Pancreas (tissue), 10 donors: ENCODE measurements around the gene SFXN5. TPM values are rescaled to one million over a fixed set of nuclear protein-coding genes. Genes with fewer than 3 reads are reported as not detected.

Source experiments
- ATAC-seq, 4 donors: fragments of 200-7000 bp; cut with Tn5 transposase; one replicate each; pipeline versions ENCODE4 v1.8.0 to v1.9.1; 2020; ENCODE audit warnings: mild to moderate bottlenecking in 4 of 4, moderate library complexity in 4 of 4
- DNase-seq, 6 donors: peaks; one replicate each; pipeline ENCODE4 v3.0.0-alpha.2; 2020
- FAIRE-seq: peaks from 2 replicates; lab custom pipeline; 2012; peaks lifted over from hg19 to GRCh38; lab: Jason Lieb, UNC
- H3K27ac ChIP-seq, 4 donors: fragments of 200-600 bp; sonication (generic); 1 replicate in 3 of 4; 2 replicates in 1 of 4; pipeline versions ENCODE4 v1.5.0 to v1.8.0; 2020
- H3K27me3 ChIP-seq, 4 donors: fragments of 200-600 bp; one replicate each; pipeline ENCODE4 v1.8.0; 2021
- H3K36me3 ChIP-seq, 3 donors: fragments of 200-600 bp; sonication (generic) in 1 of 3; one replicate each; pipeline versions ENCODE4 v1.5.0 to v1.8.0; 2020 to 2021
- H3K4me1 ChIP-seq, 3 donors: fragments of 200-600 bp; one replicate each; pipeline ENCODE4 v1.8.0; 2021
- H3K4me3 ChIP-seq, 4 donors: fragments of 200-600 bp; sonication (generic) in 2 of 4; one replicate each; pipeline versions ENCODE4 v1.5.0 to v1.8.0; 2020 to 2021
- H3K9me3 ChIP-seq, 4 donors: fragments of 200-600 bp; one replicate each; pipeline ENCODE4 v1.8.0; 2021
- CTCF ChIP-seq, 4 donors: fragments of 200-600 bp; sonication (generic) in 3 of 4; IDR thresholded peaks; one replicate each; pipeline versions ENCODE4 v1.5.0 to v1.8.0; 2021; ENCODE audit warnings: antibody characterized with exemption in 4 of 4
- WGBS, 2 donors: extraction: QIAGEN DNeasy Blood & Tissue Kit; methylation state at CpG; one replicate each; pipeline ENCODE4 v1.1.7; 2013; 5-methylcytosine and 5-hydroxymethylcytosine counted together
- intact Hi-C, 3 donors: fragments of 100-400 bp; cut with DNase I; formaldehyde crosslinking; loops; one replicate each; pipeline versions ENCODE4 v1.11.1 to v1.14.2; 2022
- polyA plus RNA-seq, 2 donors: library from polyadenylated mRNA; stranded (reverse); fragments of 200-250 nt; gene quantifications; one replicate each; pipeline ENCODE4 v1.2.3, GENCODE V29; 2013
- total RNA-seq, 6 donors: library from RNA; stranded (reverse); fragmentation: NEBNext Ultra II Directional in 4 of 6; extraction: Animal tissue kit (Norgen Biotek cat#: 25700) in 4 of 6; gene quantifications; one replicate each; pipeline versions ENCODE4 v1.2.1 to v1.2.4, GENCODE V29; 2021 to 2023
- donor health status: healthy with polysubstance abuse.
- donor health status: DM: no; HTN: no; CAD: no; lungs with moderate emphysema.
- donor health status: DM: no; HTN: no; CAD: no.
- donor health status: control.
- donor health status: control.
- donor health status: Bipolar disorder and iron deficiency.
- donor health status: DM: yes; HTN: yes; CAD: no.
- donor health status: DM: no; HTN: no; CAD: no.
- donor health status: DM: no; HTN: no; CAD: no.
- donor health status: DM: yes; HTN: yes; CAD: no.

SFXN5 gene
- total and polyA plus RNA-seq, 8 donors, result 2.6 to 8.4 (median 5.4) TPM

- 76 to 86% methylated on average over 4 of the region's 4 CpGs for WGBS, 2 donors
- TF ChIP-seq CTCF (IDR thresholded peaks at IDR 0.05), result no peak
- intact Hi-C loops, result loop anchor here (5.0 to 10.0 kb wide), 3 partner anchors 57 to 103 kb away; no protein-coding TSS in a partner anchor
Observed at GRCh38 chr2:73087311-73087710, 15.8 kb upstream of the SFXN5 start.

GRCh38 chr2:73085691-73086090, 14.2 kb upstream of the SFXN5 start:
- DNase-seq (peak; percentile 63 to 94 (median 84)), ATAC-seq (peak; percentile 66 to 89 (median 89)), FAIRE-seq (no peak)
- intact Hi-C loops, result loop anchor here (5.0 to 10.0 kb wide), 3 partner anchors 59 to 101 kb away; no protein-coding TSS in a partner anchor
- Histone ChIP-seq H3K27me3 (no peaks in the 10 kb centered on the region), H3K4me3 (no peak overlapping the region), H3K4me1 (no peaks in the 10 kb centered on the region), H3K27ac (no peak overlapping the region), H3K9me3 (no peaks in the 10 kb centered on the region), H3K36me3 (peaks cover 0 to 20% (median 0%) of the 10 kb centered on the region in 3 donors)
- WGBS, 2 donors, result 18 to 19% methylated on average over 6 of the region's 6 CpGs
- peak; percentile 78 to 93 (median 92) for TF ChIP-seq CTCF (IDR thresholded peaks at IDR 0.05)

More at GRCh38 chr2:73087311-73087710, 15.8 kb upstream of the SFXN5 start:
- Histone ChIP-seq H3K4me1 (no peaks in the 10 kb centered on the region), H3K27me3 (no peaks in the 10 kb centered on the region), H3K4me3 (no peak overlapping the region), H3K9me3 (no peaks in the 10 kb centered on the region), H3K36me3 (peaks cover 0 to 20% (median 0%) of the 10 kb centered on the region in 3 donors), H3K27ac (no peak overlapping the region)
- ATAC-seq (no peak), FAIRE-seq (no peak), DNase-seq (no peak)

GRCh38 chr2:73084971-73085370, 13.5 kb upstream of the SFXN5 start:
- DNase-seq (no peak), FAIRE-seq (no peak), ATAC-seq (peak in 2 of 4 donors; percentile 3 to 6)
- intact Hi-C loops, result loop anchor here (5.0 to 10.0 kb wide), 4 partner anchors 60 to 100 kb away; no protein-coding TSS in a partner anchor
- H3K27me3 ChIP-seq, result no peaks in the 10 kb centered on the region
- TF ChIP-seq CTCF (IDR thresholded peaks at IDR 0.05), result no peak
- peaks cover 0 to 20% (median 0%) of the 10 kb centered on the region in 3 donors for H3K36me3 ChIP-seq
- WGBS, 2 donors, result 47 to 53% methylated on average over 3 of the region's 3 CpGs
- H3K9me3 ChIP-seq, result no peaks in the 10 kb centered on the region
- H3K4me3 ChIP-seq, result no peak overlapping the region
- H3K4me1 ChIP-seq, result no peaks in the 10 kb centered on the region
- no peak overlapping the region for H3K27ac ChIP-seq

- Histone ChIP-seq H3K36me3 (peaks cover 0 to 20% (median 0%) of the 10 kb centered on the region in 3 donors), H3K4me3 (no peak overlapping the region), H3K9me3 (no peaks in the 10 kb centered on the region), H3K27ac (no peak overlapping the region), H3K4me1 (no peaks in the 10 kb centered on the region), H3K27me3 (no peaks in the 10 kb centered on the region)
- no peak for TF ChIP-seq CTCF (IDR thresholded peaks at IDR 0.05)
- 69 to 73% methylated on average over 7 of the region's 7 CpGs for WGBS, 2 donors
- intact Hi-C loops, result loop anchor here in 2 of 3 donors (5.0 to 10.0 kb wide), 3 partner anchors 61 to 99 kb away; no protein-coding TSS in a partner anchor
- no peak for FAIRE-seq
- no peak for DNase-seq
- no peak for ATAC-seq
Observed at GRCh38 chr2:73083886-73084800, 12.6 kb upstream of the SFXN5 start.
